ENCODE results near the gene PCDHB6. TPM values are rescaled to one million over a fixed set of nuclear protein-coding genes. Genes with fewer than 3 reads are reported as not detected.
"Not testable (repeated sequence)": the region's sequence is repeated elsewhere in the genome, so short reads cannot be mapped to it uniquely, and the experiment has no call there.

Gene PCDHB6
- 0.59 and 0.72 TPM in 2 replicates for total RNA-seq

DNA sequence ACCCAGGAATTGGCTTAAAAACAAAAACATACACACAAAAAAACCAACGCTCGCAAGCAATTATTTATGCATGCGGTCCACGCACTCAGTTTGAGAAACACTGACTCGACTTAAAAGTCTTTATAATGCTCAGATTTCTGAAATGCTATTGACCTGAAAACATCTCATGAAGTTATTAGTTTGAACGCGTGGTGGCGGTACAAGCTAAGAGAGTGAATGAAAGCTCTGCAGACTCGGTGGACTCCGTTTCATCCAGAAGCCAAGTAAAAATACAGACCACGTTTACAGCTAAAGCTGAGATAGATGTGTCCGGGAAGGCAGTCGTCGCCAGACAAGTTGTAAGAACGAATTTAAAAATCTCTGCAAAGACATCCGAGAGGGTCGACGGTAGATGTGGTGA lies at the start of gene PCDHB6:
Gene PCDHB6 (plus strand): TSS at position 246 of the 400 bp plus-strand sequence. CDS start 201 bp downstream, outside the sequence.
- no peak for DNase-seq (ENCODE audit: insufficient read length, low spot score, missing footprints)
- Histone ChIP-seq H4K20me1 (ENCODE audit: insufficient read depth, low read length) (no peaks in the 10 kb centered on the region), H3K27me3 (ENCODE audit: insufficient read depth, low read length) (no peaks in the 10 kb centered on the region), H3K79me2 (ENCODE audit: insufficient read depth, low read length) (no peaks in the 10 kb centered on the region), H3K36me3 (ENCODE audit: insufficient read depth, low read length) (no peaks in the 10 kb centered on the region), H3K4me3 (ENCODE audit: insufficient read depth, low read length) (peak within 1 kb of the TSS; percentile 45), H2AFZ (ENCODE audit: low read length) (peak within 1 kb of the TSS; percentile 41), H3K9me3 (ENCODE audit: low read depth, low read length) (no peaks in the 10 kb centered on the region), H3K4me1 (ENCODE audit: insufficient read depth, low read length) (no peaks in the 10 kb centered on the region), H3K27ac (ENCODE audit: low read depth, low read length) (no peak within 1 kb of the TSS), H3K4me2 (ENCODE audit: insufficient read depth, low read length) (peak within 1 kb of the TSS; percentile 64)
- TF ChIP-seq, protein P1, sequence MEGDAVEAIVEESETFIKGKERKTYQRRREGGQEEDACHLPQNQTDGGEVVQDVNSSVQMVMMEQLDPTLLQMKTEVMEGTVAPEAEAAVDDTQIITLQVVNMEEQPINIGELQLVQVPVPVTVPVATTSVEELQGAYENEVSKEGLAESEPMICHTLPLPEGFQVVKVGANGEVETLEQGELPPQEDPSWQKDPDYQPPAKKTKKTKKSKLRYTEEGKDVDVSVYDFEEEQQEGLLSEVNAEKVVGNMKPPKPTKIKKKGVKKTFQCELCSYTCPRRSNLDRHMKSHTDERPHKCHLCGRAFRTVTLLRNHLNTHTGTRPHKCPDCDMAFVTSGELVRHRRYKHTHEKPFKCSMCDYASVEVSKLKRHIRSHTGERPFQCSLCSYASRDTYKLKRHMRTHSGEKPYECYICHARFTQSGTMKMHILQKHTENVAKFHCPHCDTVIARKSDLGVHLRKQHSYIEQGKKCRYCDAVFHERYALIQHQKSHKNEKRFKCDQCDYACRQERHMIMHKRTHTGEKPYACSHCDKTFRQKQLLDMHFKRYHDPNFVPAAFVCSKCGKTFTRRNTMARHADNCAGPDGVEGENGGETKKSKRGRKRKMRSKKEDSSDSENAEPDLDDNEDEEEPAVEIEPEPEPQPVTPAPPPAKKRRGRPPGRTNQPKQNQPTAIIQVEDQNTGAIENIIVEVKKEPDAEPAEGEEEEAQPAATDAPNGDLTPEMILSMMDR (IDR thresholded peaks at IDR 0.05; ENCODE audit: extremely low read depth, low read depth, low read length) = peak; percentile 43

DNA sequence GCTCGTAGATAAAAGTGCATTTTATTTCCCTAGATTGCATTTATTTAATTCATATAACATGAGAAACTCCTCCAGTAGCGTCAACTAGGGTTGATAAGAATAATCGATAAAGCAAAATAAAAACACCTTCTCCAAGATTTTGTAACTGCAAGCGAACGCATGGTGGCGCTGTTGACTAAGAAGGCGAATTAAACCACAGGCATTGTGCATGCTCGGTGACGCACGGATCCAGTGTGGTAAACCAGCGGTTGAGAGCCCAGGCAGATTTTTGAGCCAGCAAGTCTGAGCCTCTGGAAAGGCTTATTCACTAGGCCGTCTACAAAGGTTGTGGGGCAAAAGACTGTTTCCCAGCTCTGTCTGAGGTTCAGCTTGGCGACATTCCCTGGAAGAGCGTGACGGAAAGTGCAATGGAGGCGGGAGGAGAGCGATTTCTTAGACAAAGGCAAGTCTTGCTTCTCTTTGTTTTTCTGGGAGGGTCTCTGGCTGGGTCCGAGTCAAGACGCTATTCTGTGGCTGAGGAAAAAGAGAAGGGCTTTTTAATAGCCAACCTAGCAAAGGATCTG lies 49.5 kb upstream of the PCDHB6 start, which contains the start of gene PCDHB3:
Gene PCDHB3 (plus strand): TSS at position 231 of the 563 bp plus-strand sequence. CDS start 177 bp downstream, at position 408.
- DNase-seq (ENCODE audit: insufficient read length, low spot score, missing footprints) = peak; percentile 76
- Histone ChIP-seq H3K4me3 (ENCODE audit: insufficient read depth, low read length) (peak within 1 kb of the TSS; percentile 22), H3K27ac (ENCODE audit: low read depth, low read length) (no peak within 1 kb of the TSS), H3K36me3 (ENCODE audit: insufficient read depth, low read length) (no peaks in the 10 kb centered on the region), H3K4me2 (ENCODE audit: insufficient read depth, low read length) (no peak within 1 kb of the TSS), H3K9me3 (ENCODE audit: low read depth, low read length) (no peaks in the 10 kb centered on the region), H3K4me1 (ENCODE audit: insufficient read depth, low read length) (no peaks in the 10 kb centered on the region), H3K79me2 (ENCODE audit: insufficient read depth, low read length) (no peaks in the 10 kb centered on the region), H2AFZ (ENCODE audit: low read length) (no peak within 1 kb of the TSS), H4K20me1 (ENCODE audit: insufficient read depth, low read length) (no peaks in the 10 kb centered on the region), H3K27me3 (ENCODE audit: insufficient read depth, low read length) (no peaks in the 10 kb centered on the region)
- TF ChIP-seq, protein P1 (IDR thresholded peaks at IDR 0.05; ENCODE audit: extremely low read depth, low read depth, low read length) = peak; percentile 46

DNA sequence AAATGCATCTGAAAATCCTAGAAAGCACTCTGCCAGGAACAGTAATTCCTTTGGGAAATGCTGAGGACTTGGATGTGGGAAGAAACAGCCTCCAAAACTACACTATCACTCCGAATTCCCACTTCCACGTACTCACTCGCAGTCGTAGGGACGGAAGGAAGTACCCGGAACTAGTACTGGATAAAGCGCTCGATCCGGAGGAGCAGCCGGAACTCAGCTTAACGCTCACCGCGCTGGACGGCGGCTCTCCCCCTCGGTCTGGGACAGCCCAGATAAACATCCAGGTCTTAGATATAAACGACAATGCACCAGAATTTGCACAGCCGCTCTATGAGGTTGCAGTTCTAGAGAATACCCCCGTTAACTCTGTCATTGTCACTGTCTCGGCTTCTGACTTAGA lies 48.8 kb upstream of the PCDHB6 start:
- no peak overlapping the region for H3K4me3 ChIP-seq (ENCODE audit: insufficient read depth, low read length)
- no peak overlapping the region for H2AFZ ChIP-seq (ENCODE audit: low read length)
- DNase-seq (ENCODE audit: insufficient read length, low spot score, missing footprints) = no peak
- H3K79me2 ChIP-seq (ENCODE audit: insufficient read depth, low read length) = no peaks in the 10 kb centered on the region
- H3K4me2 ChIP-seq (ENCODE audit: insufficient read depth, low read length) = no peak overlapping the region
- no peaks in the 10 kb centered on the region for H3K4me1 ChIP-seq (ENCODE audit: insufficient read depth, low read length)
- H3K9me3 ChIP-seq (ENCODE audit: low read depth, low read length) = no peaks in the 10 kb centered on the region
- no peaks in the 10 kb centered on the region for H3K36me3 ChIP-seq (ENCODE audit: insufficient read depth, low read length)
- TF ChIP-seq, protein P1 (IDR thresholded peaks at IDR 0.05; ENCODE audit: extremely low read depth, low read depth, low read length) = no peak
- no peaks in the 10 kb centered on the region for H3K27me3 ChIP-seq (ENCODE audit: insufficient read depth, low read length)
- H4K20me1 ChIP-seq (ENCODE audit: insufficient read depth, low read length) = no peaks in the 10 kb centered on the region
- H3K27ac ChIP-seq (ENCODE audit: low read depth, low read length) = no peak overlapping the region

- H4K20me1 ChIP-seq (ENCODE audit: insufficient read depth, low read length); H3K27ac ChIP-seq (ENCODE audit: low read depth, low read length); H3K4me3 ChIP-seq (ENCODE audit: insufficient read depth, low read length); H3K79me2 ChIP-seq (ENCODE audit: insufficient read depth, low read length); H3K4me1 ChIP-seq (ENCODE audit: insufficient read depth, low read length); H3K27me3 ChIP-seq (ENCODE audit: insufficient read depth, low read length); H3K4me2 ChIP-seq (ENCODE audit: insufficient read depth, low read length); H2AFZ ChIP-seq (ENCODE audit: low read length); H3K36me3 ChIP-seq (ENCODE audit: insufficient read depth, low read length); H3K9me3 ChIP-seq (ENCODE audit: low read depth, low read length); DNase-seq (ENCODE audit: insufficient read length, low spot score, missing footprints): not testable (repeated sequence)
Observed at GRCh38 chr5:141102070-141102469, 47.8 kb upstream of the PCDHB6 start.

DNA sequence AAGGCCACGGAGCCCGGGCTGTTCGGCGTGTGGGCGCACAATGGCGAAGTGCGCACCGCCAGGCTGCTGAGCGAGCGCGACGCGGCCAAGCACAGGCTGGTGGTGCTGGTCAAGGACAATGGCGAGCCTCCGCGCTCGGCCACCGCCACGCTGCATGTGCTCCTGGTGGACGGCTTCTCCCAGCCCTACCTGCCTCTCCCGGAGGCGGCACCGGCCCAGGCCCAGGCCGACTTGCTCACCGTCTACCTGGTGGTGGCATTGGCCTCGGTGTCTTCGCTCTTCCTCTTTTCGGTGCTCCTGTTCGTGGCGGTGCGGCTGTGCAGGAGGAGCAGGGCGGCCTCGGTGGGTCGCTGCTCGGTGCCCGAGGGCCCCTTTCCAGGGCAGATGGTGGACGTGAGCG lies 47.4 kb upstream of the PCDHB6 start:
- H2AFZ ChIP-seq (ENCODE audit: low read length); H3K27ac ChIP-seq (ENCODE audit: low read depth, low read length); H3K4me1 ChIP-seq (ENCODE audit: insufficient read depth, low read length); H3K9me3 ChIP-seq (ENCODE audit: low read depth, low read length); DNase-seq (ENCODE audit: insufficient read length, low spot score, missing footprints); H3K4me2 ChIP-seq (ENCODE audit: insufficient read depth, low read length); H3K27me3 ChIP-seq (ENCODE audit: insufficient read depth, low read length); H3K4me3 ChIP-seq (ENCODE audit: insufficient read depth, low read length); H4K20me1 ChIP-seq (ENCODE audit: insufficient read depth, low read length); H3K79me2 ChIP-seq (ENCODE audit: insufficient read depth, low read length); H3K36me3 ChIP-seq (ENCODE audit: insufficient read depth, low read length): not testable (repeated sequence)
